HG03460 (cell line): ENCODE data around the gene KCNJ12.
"Not testable (repeated sequence)": the region's sequence is repeated elsewhere in the genome, so short reads cannot be mapped to it uniquely, and the experiment has no call there.

Source experiments
- ATAC-seq: cut with Tn5 transposase; IDR thresholded peaks from one replicate; pipeline ENCODE4 v1.9.1; 2021; ENCODE audit not compliant: unreplicated experiment

Gene KCNJ12

GRCh38 chr17:21404956-21405731, 29.0 kb downstream of the KCNJ12 start:
- ATAC-seq: not testable (repeated sequence)

- ATAC-seq: not testable (repeated sequence)
Measured at GRCh38 chr17:21405904-21406400, 29.8 kb downstream of the KCNJ12 start.

- ATAC-seq: not testable (repeated sequence)
Measured at GRCh38 chr17:21406616-21407404, 30.7 kb downstream of the KCNJ12 start.

GRCh38 chr17:21407752-21408151, 31.6 kb downstream of the KCNJ12 start:
- ATAC-seq: not testable (repeated sequence)

- not testable (repeated sequence) for ATAC-seq
Measured at GRCh38 chr17:21408224-21408623, 32.1 kb downstream of the KCNJ12 start.

GRCh38 chr17:21408766-21409300, 32.7 kb downstream of the KCNJ12 start:
- ATAC-seq: not testable (repeated sequence)

- not testable (repeated sequence) for ATAC-seq
Measured at GRCh38 chr17:21409388-21409787, 33.2 kb downstream of the KCNJ12 start.

- ATAC-seq: not testable (repeated sequence)
Measured at GRCh38 chr17:21409971-21410370, 33.8 kb downstream of the KCNJ12 start.

- not testable (repeated sequence) for ATAC-seq
Measured at GRCh38 chr17:21410371-21410770, 34.2 kb downstream of the KCNJ12 start.

GRCh38 chr17:21410906-21411678, 34.9 kb downstream of the KCNJ12 start:
- ATAC-seq: not testable (repeated sequence)

GRCh38 chr17:21411679-21412205, 35.6 kb downstream of the KCNJ12 start:
- ATAC-seq: not testable (repeated sequence)

GRCh38 chr17:21412207-21412681, 36.1 kb downstream of the KCNJ12 start:
- ATAC-seq: not testable (repeated sequence)

GRCh38 chr17:21413570-21414279, 37.6 kb downstream of the KCNJ12 start:
- not testable (repeated sequence) for ATAC-seq

GRCh38 chr17:21414616-21415015, 38.5 kb downstream of the KCNJ12 start:
- ATAC-seq: not testable (repeated sequence)

- ATAC-seq: not testable (repeated sequence)
Measured at GRCh38 chr17:21415166-21415990, 39.2 kb downstream of the KCNJ12 start.

- not testable (repeated sequence) for ATAC-seq
Measured at GRCh38 chr17:21416471-21416981, 40.4 kb downstream of the KCNJ12 start.

GRCh38 chr17:21417349-21417748, 41.2 kb downstream of the KCNJ12 start:
- ATAC-seq: not testable (repeated sequence)

GRCh38 chr17:21417921-21418320, 41.8 kb downstream of the KCNJ12 start:
- ATAC-seq: no peak
